NCI-H446 treated with DMSO at 0.1 percent for 48 hours (cell line): ENCODE results near the gene NKAIN2.
"Not testable (repeated sequence)": the region's sequence is repeated elsewhere in the genome, so short reads cannot be mapped to it uniquely, and the experiment has no call there.

Source experiments
- DNase-seq: peaks from one replicate; lab custom pipeline; 2025; lab: John Stamatoyannopoulos, UW

The NKAIN2 gene

DNA sequence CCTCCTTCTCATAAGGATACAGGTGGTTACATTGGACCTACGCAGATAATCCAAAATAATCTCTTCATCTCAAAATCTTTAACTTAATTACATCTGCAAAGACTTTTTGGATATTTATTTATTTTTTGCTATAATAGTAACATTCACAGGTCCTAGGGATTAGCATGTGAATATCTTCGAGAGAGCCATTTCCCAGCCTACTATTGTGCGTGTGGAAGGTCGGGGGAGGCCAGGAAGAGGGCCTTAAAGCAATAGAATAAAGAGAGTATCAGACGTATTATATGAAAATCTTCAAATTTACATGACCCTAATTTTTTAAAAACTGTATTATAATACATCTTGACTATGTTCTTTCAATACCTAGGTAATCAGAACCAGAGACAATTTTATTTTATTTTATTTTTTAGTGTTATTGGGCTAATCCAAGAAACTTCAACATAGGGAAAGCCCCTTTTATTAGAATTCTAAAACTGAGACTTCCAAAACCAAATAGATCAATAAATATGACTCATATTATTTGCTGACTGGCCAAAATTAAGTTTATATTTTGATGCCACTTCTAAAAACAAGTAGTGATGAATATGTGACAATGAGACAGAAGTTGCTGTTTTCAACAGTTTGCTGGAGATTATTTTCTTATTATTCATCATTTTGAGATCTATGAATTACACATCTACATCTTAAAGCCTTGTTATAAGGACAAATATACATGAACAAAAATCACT lies 536.1 kb downstream of the NKAIN2 start:
- no peak for DNase-seq

DNA sequence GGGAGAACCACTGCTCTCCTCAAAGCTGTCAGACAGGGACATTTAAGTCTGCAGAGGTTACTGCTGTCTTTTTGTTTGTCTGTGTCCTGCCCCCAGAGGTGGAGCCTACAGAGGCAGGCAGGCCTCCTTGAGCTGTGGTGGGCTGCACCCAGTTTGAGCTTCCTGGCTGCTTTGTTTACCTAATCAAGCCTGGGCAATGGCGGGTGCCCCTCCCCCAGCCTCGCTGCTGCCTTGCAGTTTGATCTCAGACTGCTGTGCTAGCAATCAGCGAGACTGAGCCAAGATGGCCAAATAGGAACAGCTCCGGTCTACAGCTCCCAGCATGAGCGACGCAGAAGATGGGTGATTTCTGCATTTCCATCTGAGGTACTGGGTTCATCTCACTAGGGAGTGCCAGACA lies 544.7 kb downstream of the NKAIN2 start:
- DNase-seq, result not testable (repeated sequence)

DNA sequence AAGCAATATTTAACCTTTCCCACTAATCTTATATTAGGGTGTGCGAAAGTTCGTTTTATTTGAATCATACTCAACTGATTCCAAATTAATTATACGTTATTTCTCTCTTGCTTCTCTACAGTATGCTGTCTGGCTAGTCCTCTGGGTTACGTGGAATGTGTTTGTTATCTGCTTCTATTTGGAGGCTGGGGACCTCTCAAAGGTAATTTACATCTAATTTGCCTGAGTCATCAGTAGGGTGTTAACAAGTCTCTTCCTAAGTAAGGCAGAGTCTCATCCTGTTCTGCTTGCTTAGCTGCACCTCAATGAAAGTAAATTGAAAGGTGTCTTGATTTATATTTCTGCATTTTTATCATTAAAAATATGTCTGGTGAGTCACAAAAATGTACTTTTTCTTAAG lies 551.5 kb downstream of the NKAIN2 start:
- DNase-seq, result no peak

DNA sequence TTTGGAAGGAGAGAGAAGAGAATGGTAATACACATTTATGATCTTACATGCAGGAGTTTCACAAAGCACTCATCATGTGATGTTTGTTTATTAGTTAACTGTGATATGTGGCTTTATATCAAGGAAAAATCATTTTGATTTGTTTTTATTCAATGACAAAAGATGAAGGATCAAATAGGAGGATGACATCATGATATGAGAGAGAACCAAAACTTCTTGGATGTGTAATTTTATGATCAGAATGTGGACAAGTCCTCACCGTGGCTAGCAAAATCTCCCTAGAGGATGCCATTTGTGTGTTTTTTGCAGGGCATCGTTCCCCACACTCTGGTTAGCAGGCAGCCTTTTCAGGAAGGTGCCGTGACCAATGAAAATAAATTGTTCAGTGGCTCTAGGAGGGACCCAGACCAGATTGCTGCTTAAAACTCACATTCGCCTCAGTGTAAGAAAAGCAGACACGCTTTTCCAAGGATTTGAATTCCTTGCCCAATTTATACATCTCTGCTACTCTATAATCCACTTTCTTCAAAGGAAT lies 552.7 kb downstream of the NKAIN2 start:
- DNase-seq, result no peak

DNA sequence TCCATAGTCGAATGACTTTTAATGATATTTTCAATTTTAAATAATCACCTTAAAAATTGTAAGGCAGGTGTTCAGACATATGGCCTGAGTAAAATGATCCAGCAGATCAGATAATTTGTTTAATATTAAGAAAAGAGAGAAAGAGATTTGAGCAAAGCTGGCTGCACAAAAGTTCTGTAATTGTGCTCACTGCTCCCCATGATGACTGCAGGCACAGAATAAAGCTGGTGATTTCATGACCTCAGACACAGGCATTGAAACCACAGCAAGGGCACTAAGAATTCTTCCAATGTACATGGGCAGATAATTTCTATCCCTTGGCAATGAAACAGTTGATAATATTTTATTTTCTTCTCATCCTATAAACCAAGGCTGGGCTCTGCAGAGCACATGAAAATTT lies 553.1 kb downstream of the NKAIN2 start:
- no peak for DNase-seq

DNA sequence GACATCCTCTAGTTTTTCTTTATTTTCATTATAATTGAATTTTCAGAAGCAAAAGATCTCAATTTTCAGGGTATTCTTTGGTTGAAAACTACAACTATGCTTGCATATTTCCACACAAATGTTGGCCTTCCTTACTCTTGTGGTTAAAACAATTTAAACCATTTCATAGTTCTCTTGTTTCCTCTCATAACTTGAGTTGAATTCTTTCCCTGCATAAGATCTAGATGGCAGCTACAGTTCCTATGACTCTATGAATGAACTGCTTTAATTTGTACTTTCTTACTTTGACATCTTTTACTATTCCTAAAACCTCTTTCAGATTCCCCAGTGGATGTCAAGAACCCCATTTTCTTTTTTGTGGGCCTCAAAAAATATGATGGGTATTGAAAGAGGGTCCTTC lies 564.5 kb downstream of the NKAIN2 start:
- no peak for DNase-seq

DNA sequence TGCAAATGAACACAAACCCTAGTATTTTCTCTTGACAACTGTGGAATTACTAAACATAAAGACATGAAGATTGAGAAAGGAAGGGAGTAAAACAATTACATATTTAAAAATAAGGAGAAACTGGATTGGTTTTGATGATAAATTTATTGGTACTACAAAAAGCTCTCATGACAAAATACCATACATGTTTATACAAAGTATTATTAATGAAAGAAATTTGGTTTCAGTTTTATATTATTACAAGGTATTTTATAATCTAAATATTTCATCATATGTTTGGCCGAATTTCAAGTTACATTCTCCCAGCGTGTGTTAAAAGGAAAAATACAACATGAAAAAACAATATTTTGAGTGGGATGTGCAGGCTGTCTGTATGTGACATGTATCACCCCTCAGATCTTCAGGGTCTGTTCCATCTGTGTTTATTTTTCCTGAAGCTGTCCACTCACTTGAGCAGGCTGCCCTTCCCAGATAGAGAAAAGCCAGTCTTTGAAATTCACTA lies 568.4 kb downstream of the NKAIN2 start:
- no peak for DNase-seq

DNA sequence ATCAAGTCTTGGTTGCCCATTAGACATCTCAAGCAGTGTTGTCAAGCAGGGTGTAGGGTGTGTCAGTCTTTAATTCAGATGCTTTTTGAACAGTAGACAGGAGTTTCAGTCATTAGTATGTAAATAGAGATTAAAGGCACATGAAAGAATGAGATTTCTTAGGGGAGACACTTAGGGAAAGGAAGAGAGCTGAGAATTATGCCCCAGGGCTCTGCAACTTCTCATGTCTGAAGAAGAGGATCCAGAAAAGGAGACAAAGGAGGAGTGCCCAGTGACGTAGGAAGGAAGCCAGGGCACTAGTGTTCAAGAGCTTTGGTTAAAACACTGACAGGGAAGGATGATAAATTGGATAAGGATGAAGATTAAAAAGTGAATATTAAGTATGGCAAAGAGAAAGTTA lies 569.7 kb downstream of the NKAIN2 start:
- no peak for DNase-seq

DNA sequence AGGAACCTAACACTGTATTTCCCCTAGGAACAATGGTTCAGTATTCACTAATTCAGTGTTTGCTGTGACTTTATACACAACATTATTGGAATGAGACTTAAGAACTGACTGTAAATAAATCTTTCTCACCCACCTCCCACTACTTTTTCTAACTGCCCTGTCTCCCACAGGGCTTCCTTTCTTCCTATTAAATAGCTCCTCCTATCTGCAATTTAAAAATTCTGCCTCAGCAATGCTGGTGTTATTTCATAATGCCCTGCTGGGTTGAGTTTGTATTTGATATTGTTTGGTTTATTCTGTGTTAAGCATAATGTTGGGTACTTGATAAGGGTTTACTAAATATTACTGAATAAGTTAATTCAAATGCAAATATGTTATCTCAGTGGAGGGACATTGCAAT lies 585.5 kb downstream of the NKAIN2 start:
- DNase-seq, result no peak

DNA sequence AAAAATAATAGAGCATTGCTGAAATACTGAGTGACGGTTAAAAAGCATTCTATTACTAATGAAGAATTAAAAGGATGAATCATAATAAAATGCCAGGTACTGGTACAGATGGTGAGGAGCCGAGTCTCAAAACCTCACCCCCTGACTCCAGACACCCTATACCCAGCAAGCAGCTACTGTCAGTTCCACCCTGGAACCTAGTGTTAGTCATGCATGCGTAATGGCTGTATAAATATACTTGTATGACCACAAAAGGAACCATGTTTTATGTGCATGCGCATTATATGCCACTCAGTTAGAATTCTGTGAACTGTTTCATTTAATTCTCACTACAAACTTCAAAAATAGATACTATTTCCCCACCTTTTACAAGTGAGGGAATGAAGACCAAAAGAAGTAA lies 589.9 kb downstream of the NKAIN2 start:
- no peak for DNase-seq

DNA sequence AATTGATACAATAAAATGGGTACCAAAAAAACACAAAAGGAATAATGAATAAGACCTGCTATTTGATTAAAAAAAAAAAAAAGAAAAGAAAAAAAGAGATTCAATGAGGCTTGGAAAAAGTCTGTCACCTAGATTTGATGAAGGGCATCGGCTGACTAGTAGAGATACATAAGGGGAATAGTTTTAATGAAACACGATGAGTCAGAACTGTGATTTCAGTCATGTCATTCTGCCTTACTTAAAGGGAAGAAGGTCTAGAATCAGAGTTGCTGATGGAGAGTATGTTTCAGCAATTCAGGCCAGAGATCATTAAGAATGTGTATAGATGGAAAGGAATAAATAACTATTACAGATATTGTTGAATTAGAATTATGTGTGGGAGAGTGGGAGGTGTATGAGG lies 592.7 kb downstream of the NKAIN2 start:
- DNase-seq, result no peak

DNA sequence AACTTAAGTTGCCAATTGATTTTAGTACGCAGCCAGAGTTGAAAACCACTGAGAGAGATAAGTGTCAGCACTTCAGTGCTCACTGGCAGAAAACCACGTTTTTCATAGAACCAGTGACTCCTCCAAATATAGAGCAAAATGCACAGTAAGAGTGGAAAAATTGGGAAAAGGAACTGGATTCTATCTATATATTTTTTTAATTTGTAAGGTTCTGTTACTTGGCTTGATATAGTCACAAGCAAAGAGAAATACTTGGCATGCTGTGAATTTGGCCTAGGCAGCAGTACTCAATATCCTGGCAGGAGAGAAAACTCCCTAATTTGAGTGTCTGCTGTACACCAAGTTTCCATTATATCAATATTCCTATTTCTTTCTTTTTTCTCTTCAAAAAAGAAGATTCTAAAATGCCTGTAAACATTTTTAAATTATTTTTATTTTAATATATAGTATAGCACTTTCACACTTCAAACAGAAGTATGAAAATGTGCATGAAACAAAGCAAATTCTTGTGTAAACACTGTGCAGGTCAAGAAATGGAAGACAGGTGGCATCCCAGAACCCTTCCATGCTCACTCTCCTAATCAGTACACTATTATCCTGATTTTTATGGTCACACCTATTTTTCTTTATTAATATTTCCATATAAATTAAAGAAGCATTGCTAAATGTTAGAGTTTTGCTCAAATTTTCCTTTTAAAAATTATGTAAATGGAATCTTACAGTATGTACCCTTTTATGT lies 596.8 kb downstream of the NKAIN2 start:
- peak; percentile 63 for DNase-seq

DNA sequence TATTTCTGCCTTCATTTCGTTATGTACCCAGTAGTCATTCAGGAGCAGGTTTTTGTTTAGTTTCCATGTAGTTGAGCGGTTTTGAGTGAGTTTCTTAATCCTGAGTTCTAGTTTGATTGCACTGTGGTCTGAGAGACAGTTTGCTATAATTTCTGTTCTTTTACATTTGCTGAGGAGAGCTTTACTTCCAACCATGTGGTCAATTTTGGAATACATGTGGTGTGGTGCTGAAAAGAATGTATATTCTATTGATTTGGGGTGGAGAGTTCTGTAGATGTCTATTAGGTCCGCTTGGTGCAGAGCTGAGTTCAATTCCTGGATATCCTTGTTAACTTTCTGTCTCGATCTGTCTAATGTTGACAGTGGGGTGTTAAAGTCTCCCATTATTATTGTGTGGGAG lies 606.8 kb downstream of the NKAIN2 start:
- DNase-seq, result not testable (repeated sequence)

DNA sequence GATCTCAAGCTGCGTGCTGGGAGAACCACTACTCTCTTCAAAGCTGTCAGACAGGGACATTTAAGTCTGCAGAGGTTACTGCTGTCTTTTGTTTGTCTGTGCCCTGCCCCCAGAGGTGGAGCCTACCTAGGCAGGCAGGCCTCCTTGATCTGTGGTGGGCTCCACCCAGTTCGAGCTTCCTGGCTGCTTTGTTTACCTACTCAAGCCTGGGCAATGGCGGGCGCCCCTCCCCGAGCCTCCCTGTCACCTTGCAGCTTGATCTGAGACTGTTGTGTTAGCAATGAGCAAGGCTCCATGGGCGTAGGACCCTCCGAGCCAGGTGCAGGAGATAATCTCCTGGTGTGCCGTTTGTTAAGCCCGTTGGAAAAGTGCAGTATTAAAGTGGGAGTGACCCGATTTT lies 609.0 kb downstream of the NKAIN2 start:
- DNase-seq, result not testable (repeated sequence)

DNA sequence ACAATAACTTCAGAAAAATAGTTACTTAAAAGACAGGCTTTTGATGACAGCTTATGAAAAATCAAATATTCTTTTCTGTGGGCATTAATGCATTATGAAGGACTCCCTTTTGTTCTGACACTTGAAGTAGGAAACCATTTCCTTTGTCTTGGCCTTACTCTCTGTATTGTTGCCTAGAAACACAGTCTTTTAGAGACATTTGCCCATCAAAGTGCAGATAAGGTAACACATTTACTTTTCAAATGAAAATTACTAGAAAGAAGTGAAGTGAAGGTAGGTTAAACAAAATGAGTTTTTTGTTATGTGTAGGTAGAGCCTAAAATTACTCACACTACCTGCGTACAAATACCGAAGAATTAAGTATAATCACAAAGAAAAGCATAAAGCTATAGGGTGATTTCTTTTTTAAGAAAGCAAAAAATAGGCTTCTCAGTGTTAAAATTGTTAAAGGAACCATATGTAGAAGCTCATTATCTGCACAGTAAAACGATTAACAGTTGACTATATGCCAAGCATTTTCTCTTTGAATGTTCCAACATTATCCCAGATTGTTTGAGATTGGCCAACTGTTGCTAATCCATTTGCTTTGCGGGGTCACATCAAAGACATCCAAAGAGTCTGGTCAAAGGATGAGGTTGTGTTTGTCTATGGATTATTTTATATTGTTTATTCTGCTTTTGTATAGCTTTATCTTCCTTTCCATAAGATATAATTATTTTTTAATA lies 616.6 kb downstream of the NKAIN2 start:
- no peak for DNase-seq

DNA sequence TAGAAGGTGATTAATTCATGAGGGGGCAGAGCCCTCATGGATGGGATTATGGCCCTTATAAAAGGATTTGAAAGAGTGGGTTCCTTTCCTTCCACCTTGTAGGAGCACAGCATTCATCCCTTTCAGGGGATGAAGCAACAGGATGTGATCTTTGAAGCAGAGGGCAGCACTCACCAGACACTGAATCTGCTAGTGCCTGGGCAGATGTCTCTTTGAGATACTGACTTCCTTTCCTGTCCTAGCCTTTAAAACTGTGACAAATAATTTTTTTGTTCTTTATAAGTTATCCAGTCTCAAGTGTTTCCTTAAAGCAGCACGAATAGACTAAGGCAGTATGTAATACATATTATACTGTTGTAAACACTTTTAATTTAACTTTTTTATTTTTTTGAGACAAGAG lies 620.0 kb downstream of the NKAIN2 start:
- no peak for DNase-seq

DNA sequence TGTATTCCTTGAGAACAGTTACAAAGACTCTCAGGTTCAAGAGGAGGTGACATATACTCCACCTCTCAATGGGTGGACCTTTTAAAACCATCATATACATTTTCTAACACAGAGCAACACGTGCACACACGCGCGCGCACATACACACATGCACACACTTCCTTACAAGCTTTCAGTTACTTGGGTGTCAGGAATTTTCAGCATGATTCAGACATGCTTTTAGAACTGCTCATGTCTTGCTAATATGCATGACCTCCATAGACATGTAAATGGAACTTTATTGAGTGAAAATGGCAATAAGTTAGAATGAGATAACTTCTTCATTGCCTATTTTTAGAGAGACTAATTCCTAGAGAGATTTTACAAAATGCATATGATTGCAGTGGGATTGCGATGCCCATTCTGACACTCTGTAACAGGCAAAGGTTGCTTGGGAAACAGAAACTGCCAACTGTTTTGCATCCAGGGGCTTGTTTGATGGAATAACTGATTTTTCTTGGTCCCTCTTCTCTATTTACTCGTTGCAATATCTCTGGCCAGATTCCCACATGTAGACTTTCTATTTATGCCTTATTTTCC lies 627.2 kb downstream of the NKAIN2 start:
- DNase-seq, result no peak

DNA sequence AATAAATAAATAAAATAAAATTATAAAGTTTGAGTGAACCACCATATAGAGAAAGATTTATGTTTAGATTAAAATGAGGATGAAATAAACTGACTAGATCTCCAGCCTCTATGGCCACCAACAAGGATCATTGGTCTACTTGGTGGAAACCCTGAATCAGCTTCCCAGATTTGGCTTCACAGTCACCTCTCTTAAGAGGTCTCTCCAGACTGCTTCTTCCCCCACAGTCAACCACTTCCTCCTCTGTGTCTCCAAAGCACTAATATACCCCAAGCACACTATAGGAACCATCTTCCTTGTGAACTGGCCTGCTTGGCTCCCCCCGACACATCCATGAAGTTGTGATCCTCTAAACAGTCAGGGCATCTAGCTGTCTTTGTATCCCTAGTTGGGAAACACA lies 629.0 kb downstream of the NKAIN2 start:
- DNase-seq, result no peak

DNA sequence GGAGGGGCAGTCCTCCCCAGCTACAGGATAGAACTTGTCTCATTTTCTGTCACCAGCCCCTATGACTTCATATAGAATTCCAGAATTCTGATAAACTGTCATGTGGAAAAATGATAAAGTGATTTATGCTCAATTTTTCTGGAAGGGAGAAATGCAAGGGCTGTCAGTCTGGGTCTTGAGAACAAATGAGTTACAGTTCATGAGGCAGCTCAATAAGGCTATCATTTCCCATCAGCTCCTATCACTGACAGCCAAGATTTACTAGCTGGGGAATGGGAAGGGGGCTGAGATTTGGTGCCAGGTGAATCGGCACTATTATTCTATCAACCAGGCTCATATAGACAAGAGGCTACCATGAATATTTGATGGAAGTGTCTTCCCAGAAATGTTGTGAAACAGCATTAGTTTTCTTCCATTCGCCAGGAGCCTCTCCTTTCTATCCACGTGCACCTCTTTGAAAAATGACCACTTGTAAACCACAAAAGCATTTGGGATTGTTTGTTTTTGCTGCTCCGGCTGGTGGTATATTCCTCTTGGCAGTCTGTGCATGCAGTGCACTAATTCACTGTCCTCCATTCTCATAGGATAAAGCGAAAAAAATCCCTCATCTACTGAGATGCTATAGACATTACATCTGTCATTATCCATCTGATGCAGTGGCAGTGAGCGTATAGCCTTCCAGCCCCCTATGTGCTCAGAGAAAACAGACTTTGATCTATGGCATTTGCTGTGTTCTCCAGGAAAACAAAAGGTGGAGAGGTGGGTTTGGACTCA lies 629.9 kb downstream of the NKAIN2 start:
- DNase-seq, result no peak

DNA sequence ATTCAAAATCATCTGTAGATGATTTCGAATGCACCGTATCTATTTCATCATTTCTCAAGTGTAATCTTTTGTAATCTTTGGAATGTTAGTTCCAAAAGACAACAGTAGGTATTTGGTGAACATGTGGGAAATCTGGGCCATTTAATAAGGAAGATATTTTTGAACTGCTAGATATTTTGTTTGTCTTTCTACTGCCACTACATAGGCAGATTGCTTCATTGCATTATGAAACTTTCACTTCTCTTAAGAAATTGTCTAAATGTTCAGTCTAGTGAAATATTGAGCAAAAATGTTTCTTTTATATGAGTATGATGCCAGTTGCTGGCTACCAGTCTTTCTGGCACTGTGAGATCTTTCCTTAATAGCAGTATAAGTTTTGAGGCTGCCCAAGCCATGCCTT lies 630.8 kb downstream of the NKAIN2 start:
- DNase-seq, result no peak

DNA sequence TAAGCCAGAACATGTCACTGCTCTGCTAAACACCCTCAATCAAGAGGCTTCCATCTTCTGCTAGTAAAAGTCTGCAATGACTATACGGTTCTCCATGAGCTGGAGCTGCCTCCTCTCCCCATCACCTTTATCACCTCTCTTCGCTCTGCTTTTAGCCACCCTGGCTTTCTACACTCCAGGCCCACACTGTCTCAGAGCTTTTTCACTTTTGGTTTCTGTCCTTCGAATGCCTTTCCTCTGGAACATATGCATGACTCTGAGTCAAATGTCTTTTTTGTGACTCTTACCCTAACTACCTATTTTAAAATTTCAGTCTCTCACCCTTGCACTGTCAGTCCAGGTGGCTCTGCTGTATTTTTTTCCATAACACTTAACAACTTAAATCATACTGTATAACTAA lies 633.1 kb downstream of the NKAIN2 start:
- DNase-seq, result no peak
